Measurements from ENCODE around the gene GRIK4. TPM values are rescaled to one million over a fixed set of nuclear protein-coding genes. Genes with fewer than 3 reads are reported as not detected.

GRIK4 gene
- polyA plus RNA-seq, 1 of the 3 experiments (the other 2 are of a cell fraction), result 0.03 TPM

- DNase-seq, result no peak
- Histone ChIP-seq H3K79me2 (ENCODE audit: insufficient read depth) (no peaks in the 10 kb centered on the region), H2AFZ (ENCODE audit: low read depth) (no peak overlapping the region), H3K27me3 (ENCODE audit: insufficient read depth) (no peaks in the 10 kb centered on the region), H3K9me3 (no peaks in the 10 kb centered on the region), H3K4me1 (ENCODE audit: control insufficient read depth in 1 of 2, insufficient read depth in 2 of 2, low read depth in 1 of 2, low read length in 1 of 2) (peaks cover 0 to 32% of the 10 kb centered on the region in 2 experiments; a peak in 1 of 4 replicates), H3K4me3 (ENCODE audit: low read depth in 2 of 2, low read length in 1 of 2) (no peak overlapping the region), H3K9me2 (no peaks in the 10 kb centered on the region), H4K20me1 (ENCODE audit: insufficient read depth) (no peaks in the 10 kb centered on the region), H3K4me2 (no peak overlapping the region), H3K27ac (ENCODE audit: low read depth in 2 of 2, low read length in 1 of 2) (no peak overlapping the region), H3F3A (replicated peaks; ENCODE audit: insufficient read depth) (no peaks in the 10 kb centered on the region), H3K9ac (no peak overlapping the region), H3K36me3 (replicated peaks in 1 of 2; ENCODE audit: control insufficient read depth in 1 of 2, insufficient read depth in 2 of 2, low read length in 1 of 2) (no peaks in the 10 kb centered on the region)
- ChIA-PET CTCF (interaction anchor here (1.4 kb wide), 1 partner anchor 27 kb away, joined by 8 read pairs; no protein-coding TSS in a partner anchor), POLR2A (no interaction called here)
- 15% methylated on average over 5 of the region's 5 CpGs for WGBS (ENCODE audit: low lambda C conversion rate)
- TF ChIP-seq ELF1 (IDR thresholded peaks at IDR 0.05), result no peak
- no peak for TF ChIP-seq FOXM1 (IDR thresholded peaks at IDR 0.05; ENCODE audit: low read depth)
- TF ChIP-seq JUND (IDR thresholded peaks at IDR 0.05), result no peak
Measured at GRCh38 chr11:120828847-120829246, 317.3 kb downstream of the GRIK4 start.

- H3K4me2 ChIP-seq, result no peak overlapping the region
- H3K9me3 ChIP-seq, result no peaks in the 10 kb centered on the region
- no peaks in the 10 kb centered on the region for H3K36me3 ChIP-seq (replicated peaks in 1 of 2; ENCODE audit: control insufficient read depth in 1 of 2, insufficient read depth in 2 of 2, low read length in 1 of 2)
- H3K27me3 ChIP-seq (ENCODE audit: insufficient read depth), result no peaks in the 10 kb centered on the region
- TF ChIP-seq MXI1 (IDR thresholded peaks at IDR 0.05; ENCODE audit: low read depth, low read length) (peak; percentile 77; the same call in 1 of the 2 replicates), RAD21 (IDR thresholded peaks at IDR 0.05; ENCODE audit: low read length) (no peak)
- peak overlapping the region in 1 of 2 experiments; percentile 48; a peak in 2 of 4 replicates for H3K27ac ChIP-seq (ENCODE audit: low read depth in 2 of 2, low read length in 1 of 2)
- H3K9me2 ChIP-seq, result no peaks in the 10 kb centered on the region
- no peaks in the 10 kb centered on the region for H3K79me2 ChIP-seq (ENCODE audit: insufficient read depth)
- ChIA-PET CTCF (interaction anchor here (1.0 to 1.5 kb wide), 3 partner anchors 13 to 28 kb away, joined by 4 to 8 read pairs (median 4); no protein-coding TSS in a partner anchor), POLR2A (interaction anchor here (1.3 kb wide), 1 partner anchor 11 kb away, joined by 3 read pairs; no protein-coding TSS in a partner anchor)
- no peak overlapping the region for H3K9ac ChIP-seq
- H3K4me1 ChIP-seq (ENCODE audit: control insufficient read depth in 1 of 2, insufficient read depth in 2 of 2, low read depth in 1 of 2, low read length in 1 of 2), result peaks cover 0 to 32% of the 10 kb centered on the region in 2 experiments; a peak in 1 of 4 replicates
- 35% methylated on average over 9 of the region's 9 CpGs for WGBS (ENCODE audit: low lambda C conversion rate)
- no peaks in the 10 kb centered on the region for H4K20me1 ChIP-seq (ENCODE audit: insufficient read depth)
- no peak overlapping the region for H2AFZ ChIP-seq (ENCODE audit: low read depth)
- DNase-seq, result peak; percentile 52
- H3F3A ChIP-seq (replicated peaks; ENCODE audit: insufficient read depth), result no peaks in the 10 kb centered on the region
- no peak overlapping the region for H3K4me3 ChIP-seq (ENCODE audit: low read depth in 2 of 2, low read length in 1 of 2)
Measured at GRCh38 chr11:120830085-120830620, 318.6 kb downstream of the GRIK4 start.

GRCh38 chr11:120832481-120833238, 321.1 kb downstream of the GRIK4 start:
- H3K9me2 ChIP-seq, result no peaks in the 10 kb centered on the region
- H3K79me2 ChIP-seq (ENCODE audit: insufficient read depth), result no peaks in the 10 kb centered on the region
- no peak overlapping the region for H3K4me3 ChIP-seq (ENCODE audit: low read depth in 2 of 2, low read length in 1 of 2)
- 63% methylated on average over 14 of the region's 20 CpGs for WGBS (ENCODE audit: low lambda C conversion rate)
- H3K27me3 ChIP-seq (ENCODE audit: insufficient read depth), result no peaks in the 10 kb centered on the region
- peaks cover 0 to 29% of the 10 kb centered on the region in 2 experiments; a peak in 1 of 4 replicates for H3K4me1 ChIP-seq (ENCODE audit: control insufficient read depth in 1 of 2, insufficient read depth in 2 of 2, low read depth in 1 of 2, low read length in 1 of 2)
- DNase-seq, result no peak
- H3K9me3 ChIP-seq, result no peaks in the 10 kb centered on the region
- no peaks in the 10 kb centered on the region for H3F3A ChIP-seq (replicated peaks; ENCODE audit: insufficient read depth)
- H4K20me1 ChIP-seq (ENCODE audit: insufficient read depth), result no peaks in the 10 kb centered on the region
- POLR2A ChIA-PET, result interaction anchor here (0.8 kb wide), 1 partner anchor 14 kb away, joined by 3 read pairs; no protein-coding TSS in a partner anchor
- no peak overlapping the region for H3K4me2 ChIP-seq
- no peak overlapping the region for H2AFZ ChIP-seq (ENCODE audit: low read depth)
- CTCF ChIA-PET, result interaction anchor here (1.0 to 2.1 kb wide), 5 partner anchors 10 to 322 kb away, joined by 3 to 13 read pairs (median 4); no protein-coding TSS in a partner anchor
- no peak overlapping the region for H3K27ac ChIP-seq (ENCODE audit: low read depth in 2 of 2, low read length in 1 of 2)
- H3K9ac ChIP-seq, result no peak overlapping the region
- no peaks in the 10 kb centered on the region for H3K36me3 ChIP-seq (replicated peaks in 1 of 2; ENCODE audit: control insufficient read depth in 1 of 2, insufficient read depth in 2 of 2, low read length in 1 of 2)
- peak; percentile 65 for TF ChIP-seq GATA2 (CRISPR knock-in tag; IDR thresholded peaks at IDR 0.05)
- TF ChIP-seq CTCF (IDR thresholded peaks at IDR 0.05), result no peak
- TF ChIP-seq MXI1 (IDR thresholded peaks at IDR 0.05; ENCODE audit: low read depth, low read length), result no peak

All from SK-N-SH (cell line).